Hepatocyte (in vitro differentiated cells): ENCODE data around the gene LRP3.

ENCODE experiments used
- EZH2 ChIP-seq: fragments of 200-600 bp; sonication (generic); IDR thresholded peaks from 2 replicates; pipeline ENCODE4 v1.6.1; 2016; ENCODE audit warnings: antibody characterized with exemption, mild to moderate bottlenecking, borderline replicate concordance
- TF ChIP-seq, protein P1 (sequence below): fragments of 200-600 bp; sonication (generic); IDR thresholded peaks from 2 replicates; pipeline ENCODE4 v1.5.1; 2016; ENCODE audit warnings: antibody characterized with exemption, mild to moderate bottlenecking; ENCODE audit not compliant: poor library complexity

DNA sequence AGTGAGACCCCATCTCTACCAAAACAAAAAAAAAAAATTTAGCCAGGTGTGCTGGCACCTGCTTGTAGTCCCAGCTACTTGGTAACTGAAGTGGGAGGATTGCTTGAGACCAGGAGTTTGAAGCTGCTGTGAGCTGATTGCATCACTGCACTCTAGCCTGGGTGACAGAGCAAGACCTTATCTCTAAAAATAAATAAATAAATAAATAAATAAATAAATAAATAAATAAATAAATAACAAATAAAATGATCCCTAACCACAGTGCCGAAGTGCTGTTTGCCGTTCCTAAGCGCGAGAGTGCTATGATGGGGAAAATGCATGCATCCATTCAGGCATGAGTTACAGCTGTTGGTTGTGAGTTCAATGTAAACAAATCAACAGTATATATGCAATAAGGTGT, 35.0 kb upstream of the LRP3 start:
- TF ChIP-seq, protein P1, sequence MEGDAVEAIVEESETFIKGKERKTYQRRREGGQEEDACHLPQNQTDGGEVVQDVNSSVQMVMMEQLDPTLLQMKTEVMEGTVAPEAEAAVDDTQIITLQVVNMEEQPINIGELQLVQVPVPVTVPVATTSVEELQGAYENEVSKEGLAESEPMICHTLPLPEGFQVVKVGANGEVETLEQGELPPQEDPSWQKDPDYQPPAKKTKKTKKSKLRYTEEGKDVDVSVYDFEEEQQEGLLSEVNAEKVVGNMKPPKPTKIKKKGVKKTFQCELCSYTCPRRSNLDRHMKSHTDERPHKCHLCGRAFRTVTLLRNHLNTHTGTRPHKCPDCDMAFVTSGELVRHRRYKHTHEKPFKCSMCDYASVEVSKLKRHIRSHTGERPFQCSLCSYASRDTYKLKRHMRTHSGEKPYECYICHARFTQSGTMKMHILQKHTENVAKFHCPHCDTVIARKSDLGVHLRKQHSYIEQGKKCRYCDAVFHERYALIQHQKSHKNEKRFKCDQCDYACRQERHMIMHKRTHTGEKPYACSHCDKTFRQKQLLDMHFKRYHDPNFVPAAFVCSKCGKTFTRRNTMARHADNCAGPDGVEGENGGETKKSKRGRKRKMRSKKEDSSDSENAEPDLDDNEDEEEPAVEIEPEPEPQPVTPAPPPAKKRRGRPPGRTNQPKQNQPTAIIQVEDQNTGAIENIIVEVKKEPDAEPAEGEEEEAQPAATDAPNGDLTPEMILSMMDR = no peak
- TF ChIP-seq EZH2 = no peak
